ENCODE measurements around the gene CGB7. TPM values are rescaled to one million over a fixed set of nuclear protein-coding genes. Genes with fewer than 3 reads are reported as not detected.
A peak's percentile ranks its signal among the peaks of the same experiment; 100 is the strongest.

CGB7 gene
- total RNA-seq, 1 donor from 2014 or later = not detected

DNA sequence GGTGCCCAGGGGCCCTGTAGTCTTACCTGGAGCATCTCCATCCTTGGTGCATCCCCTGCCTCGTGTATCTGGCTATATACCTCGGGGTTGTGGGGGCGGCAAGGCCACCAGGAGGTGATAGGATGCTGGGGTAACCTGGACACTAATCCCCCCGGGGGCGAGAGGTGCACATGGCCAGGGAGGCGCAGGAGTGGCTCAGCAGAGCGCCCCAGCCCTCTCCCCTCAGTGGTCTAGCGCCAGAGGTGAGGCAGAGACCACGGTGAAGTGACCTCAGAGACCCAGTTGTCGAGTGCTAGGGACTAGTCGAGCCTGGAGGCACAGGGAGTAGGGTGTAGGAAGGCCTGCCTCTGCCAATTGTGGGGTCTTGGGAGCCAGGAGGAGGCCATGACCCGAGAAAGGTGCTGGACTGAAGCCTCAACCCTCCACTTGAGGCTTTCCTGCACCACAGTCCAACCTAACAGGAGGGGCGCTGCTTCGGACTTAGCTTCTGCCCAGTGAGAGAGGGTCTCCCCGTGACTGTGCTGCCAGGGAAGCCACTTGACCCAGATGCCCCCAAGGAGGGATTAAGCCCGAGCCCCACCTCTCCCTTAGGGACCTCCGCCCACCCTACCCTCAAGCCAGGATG is 40.4 kb downstream of the CGB7 start, which contains the start of gene LHB:
TSS of gene LHB (minus strand) at position 51 of the 625 bp plus-strand sequence. CDS start at position 41, 10 bp downstream.
- Histone ChIP-seq H3K9me3 (ENCODE audit: low read depth) (no peaks in the 10 kb centered on the region), H3K27ac (no peak within 1 kb of the TSS), H3K4me3 (peak within 1 kb of the TSS; percentile 56), H3K79me2 (ENCODE audit: low read depth) (no peaks in the 10 kb centered on the region), H3K9ac (no peak within 1 kb of the TSS), H2AFZ (replicated peaks) (no peak within 1 kb of the TSS), H3K27me3 (peaks cover 52% of the 10 kb centered on the region), H3K36me3 (no peaks in the 10 kb centered on the region), H3F3A (ENCODE audit: low read depth) (peaks cover 21% of the 10 kb centered on the region), H4K20me1 (ENCODE audit: low read depth) (peaks cover 8% of the 10 kb centered on the region), H3K4me2 (peak within 1 kb of the TSS; percentile 92), H3K4me1 (peaks cover 12% of the 10 kb centered on the region)
- DNase-seq (ENCODE audit: low spot score) = no peak
- Mint-ChIP-seq H3K27ac (no peak within 1 kb of the TSS), H3K4me1 (peaks cover 19% of the 10 kb centered on the region), H3K9me3 (peaks cover 2% of the 10 kb centered on the region), H3K27me3 (ENCODE audit: insufficient read depth, low read depth) (peaks cover 25% of the 10 kb centered on the region), H3K36me3 (peaks cover 6% of the 10 kb centered on the region), H3K4me3 (no peak within 1 kb of the TSS)
- no peak for TF ChIP-seq EZH2phosphoT487 (IDR thresholded peaks at IDR 0.05)
- TF ChIP-seq, protein P1, sequence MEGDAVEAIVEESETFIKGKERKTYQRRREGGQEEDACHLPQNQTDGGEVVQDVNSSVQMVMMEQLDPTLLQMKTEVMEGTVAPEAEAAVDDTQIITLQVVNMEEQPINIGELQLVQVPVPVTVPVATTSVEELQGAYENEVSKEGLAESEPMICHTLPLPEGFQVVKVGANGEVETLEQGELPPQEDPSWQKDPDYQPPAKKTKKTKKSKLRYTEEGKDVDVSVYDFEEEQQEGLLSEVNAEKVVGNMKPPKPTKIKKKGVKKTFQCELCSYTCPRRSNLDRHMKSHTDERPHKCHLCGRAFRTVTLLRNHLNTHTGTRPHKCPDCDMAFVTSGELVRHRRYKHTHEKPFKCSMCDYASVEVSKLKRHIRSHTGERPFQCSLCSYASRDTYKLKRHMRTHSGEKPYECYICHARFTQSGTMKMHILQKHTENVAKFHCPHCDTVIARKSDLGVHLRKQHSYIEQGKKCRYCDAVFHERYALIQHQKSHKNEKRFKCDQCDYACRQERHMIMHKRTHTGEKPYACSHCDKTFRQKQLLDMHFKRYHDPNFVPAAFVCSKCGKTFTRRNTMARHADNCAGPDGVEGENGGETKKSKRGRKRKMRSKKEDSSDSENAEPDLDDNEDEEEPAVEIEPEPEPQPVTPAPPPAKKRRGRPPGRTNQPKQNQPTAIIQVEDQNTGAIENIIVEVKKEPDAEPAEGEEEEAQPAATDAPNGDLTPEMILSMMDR (IDR thresholded peaks at IDR 0.05) = no peak
- no peak for TF ChIP-seq EZH2 (IDR thresholded peaks at IDR 0.05)

DNA sequence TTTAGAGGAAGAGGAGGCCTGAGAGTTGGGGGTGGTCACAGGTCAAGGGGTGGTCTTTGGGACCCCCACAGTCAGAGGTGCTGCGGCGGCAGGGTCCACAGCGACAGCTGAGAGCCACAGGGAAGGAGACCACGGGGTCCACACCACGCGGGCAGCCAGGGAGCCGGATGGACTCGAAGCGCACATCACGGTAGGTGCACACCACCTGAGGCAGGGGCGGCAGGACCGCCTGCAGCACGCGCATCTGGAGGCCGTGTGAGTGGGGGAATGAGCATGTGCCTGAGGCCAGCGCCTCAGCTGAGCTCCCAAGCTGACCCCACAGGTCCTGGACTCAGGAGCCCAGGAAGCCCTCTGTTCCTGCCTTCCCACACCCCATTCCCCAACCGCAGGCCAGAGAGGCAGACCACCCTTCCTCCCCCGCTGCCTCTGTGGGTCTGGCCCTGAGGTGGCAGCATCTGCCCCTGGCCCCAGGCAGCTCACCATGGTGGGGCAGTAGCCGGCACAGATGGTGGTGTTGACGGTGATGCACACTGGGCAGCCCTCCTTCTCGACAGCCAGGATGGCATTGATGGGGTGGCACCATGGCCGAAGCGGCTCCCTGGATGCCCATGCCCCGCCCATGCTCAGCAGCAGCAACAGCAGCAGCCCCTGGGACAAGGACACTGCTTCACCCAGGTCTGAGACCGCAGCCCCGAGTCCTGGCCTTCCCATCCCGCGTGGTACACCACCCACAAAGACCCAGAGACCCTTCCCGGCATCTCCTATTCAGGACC is 41.3 kb downstream of the CGB7 start:
- no peak overlapping the region for H3K4me3 Mint-ChIP-seq

DNA sequence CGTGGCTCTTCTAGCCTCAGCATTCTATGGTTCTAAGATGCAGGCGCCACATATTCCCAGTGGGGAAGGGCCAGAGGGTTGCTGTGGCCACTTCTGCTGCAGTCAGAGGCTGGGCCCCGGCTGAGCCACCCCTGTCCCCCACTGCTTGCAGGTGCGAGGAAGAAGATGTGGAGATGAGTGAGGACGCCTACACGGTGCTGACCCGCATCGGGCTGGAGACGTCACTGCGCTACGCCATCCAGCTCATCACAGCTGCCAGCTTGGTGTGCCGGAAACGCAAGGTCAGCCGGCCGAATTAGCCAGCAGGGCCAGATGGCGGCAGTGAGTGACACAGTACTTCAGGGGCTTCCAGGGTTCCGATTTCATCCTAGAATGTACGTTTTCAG is 42.7 kb downstream of the CGB7 start:
- TF ChIP-seq EZH2phosphoT487 (IDR thresholded peaks at IDR 0.05) = no peak
- no peak for TF ChIP-seq EZH2 (IDR thresholded peaks at IDR 0.05)
- TF ChIP-seq, protein P1 (IDR thresholded peaks at IDR 0.05) = no peak
- H3K36me3 Mint-ChIP-seq = peaks cover 9% of the 10 kb centered on the region
- H3K4me2 ChIP-seq = no peak overlapping the region
- H3K4me1 ChIP-seq = peaks cover 12% of the 10 kb centered on the region
- H3K4me1 Mint-ChIP-seq = peaks cover 4% of the 10 kb centered on the region
- H3K27me3 Mint-ChIP-seq (ENCODE audit: insufficient read depth, low read depth) = peaks cover 13% of the 10 kb centered on the region
- no peak for DNase-seq (ENCODE audit: low spot score)
- no peak overlapping the region for H3K27ac ChIP-seq
- peaks cover 8% of the 10 kb centered on the region for H4K20me1 ChIP-seq (ENCODE audit: low read depth)
- H3F3A ChIP-seq (ENCODE audit: low read depth) = peaks cover 12% of the 10 kb centered on the region
- no peak overlapping the region for H3K4me3 Mint-ChIP-seq
- H3K9ac ChIP-seq = no peak overlapping the region
- no peaks in the 10 kb centered on the region for H3K79me2 ChIP-seq (ENCODE audit: low read depth)
- H3K27me3 ChIP-seq = peaks cover 29% of the 10 kb centered on the region
- H3K9me3 Mint-ChIP-seq = peaks cover 2% of the 10 kb centered on the region
- no peak overlapping the region for H2AFZ ChIP-seq (replicated peaks)
- no peak overlapping the region for H3K4me3 ChIP-seq
- no peaks in the 10 kb centered on the region for H3K9me3 ChIP-seq (ENCODE audit: low read depth)
- no peak overlapping the region for H3K27ac Mint-ChIP-seq
- no peaks in the 10 kb centered on the region for H3K36me3 ChIP-seq

More for the DNA sequence above, 41.3 kb downstream of the CGB7 start:
- Histone ChIP-seq H3K27me3 (peaks cover 43% of the 10 kb centered on the region), H3K36me3 (no peaks in the 10 kb centered on the region), H3K4me1 (peaks cover 12% of the 10 kb centered on the region), H3F3A (ENCODE audit: low read depth) (peaks cover 21% of the 10 kb centered on the region), H3K9ac (no peak overlapping the region), H3K9me3 (ENCODE audit: low read depth) (no peaks in the 10 kb centered on the region), H2AFZ (replicated peaks) (no peak overlapping the region), H3K4me2 (no peak overlapping the region), H4K20me1 (ENCODE audit: low read depth) (peaks cover 8% of the 10 kb centered on the region), H3K79me2 (ENCODE audit: low read depth) (no peaks in the 10 kb centered on the region), H3K27ac (no peak overlapping the region), H3K4me3 (no peak overlapping the region)
- Mint-ChIP-seq H3K36me3 (peaks cover 6% of the 10 kb centered on the region), H3K27me3 (ENCODE audit: insufficient read depth, low read depth) (peaks cover 20% of the 10 kb centered on the region), H3K4me1 (peaks cover 15% of the 10 kb centered on the region), H3K9me3 (peaks cover 2% of the 10 kb centered on the region), H3K27ac (no peak overlapping the region)
- no peak for TF ChIP-seq EZH2phosphoT487 (IDR thresholded peaks at IDR 0.05)
- TF ChIP-seq EZH2 (IDR thresholded peaks at IDR 0.05) = no peak
- TF ChIP-seq, protein P1 (IDR thresholded peaks at IDR 0.05) = no peak
- DNase-seq (ENCODE audit: low spot score) = no peak

Data from neural progenitor cell (in vitro differentiated cells).